ENCODE results near the gene FRAS1. TPM values are rescaled to one million over a fixed set of nuclear protein-coding genes. Genes with fewer than 3 reads are reported as not detected.
"Not testable (repeated sequence)": the region's sequence is repeated elsewhere in the genome, so short reads cannot be mapped to it uniquely, and the experiment has no call there.

FRAS1 gene
- total RNA-seq, 2 donors from 2014 or later = 2.0 to 7.1 TPM

DNA sequence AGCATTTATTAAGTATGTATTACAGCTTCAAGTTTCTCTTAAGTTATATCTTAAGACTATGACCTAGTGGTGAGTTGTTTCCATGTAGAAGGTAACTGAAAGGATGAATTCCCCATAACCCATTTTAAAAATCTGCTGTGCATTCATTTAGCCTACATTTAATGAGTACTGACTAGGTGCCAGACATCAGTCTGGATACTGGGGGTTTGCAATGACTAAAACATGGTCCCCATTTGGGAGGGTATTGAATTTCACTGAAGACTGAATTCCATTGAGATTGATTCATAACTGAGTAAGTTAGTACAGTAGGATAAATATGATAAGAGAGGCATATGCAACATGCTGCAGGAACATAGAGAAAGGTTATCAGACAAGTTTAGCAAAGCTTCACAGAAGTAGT lies 241.5 kb downstream of the FRAS1 start:
- TF ChIP-seq, protein P1, sequence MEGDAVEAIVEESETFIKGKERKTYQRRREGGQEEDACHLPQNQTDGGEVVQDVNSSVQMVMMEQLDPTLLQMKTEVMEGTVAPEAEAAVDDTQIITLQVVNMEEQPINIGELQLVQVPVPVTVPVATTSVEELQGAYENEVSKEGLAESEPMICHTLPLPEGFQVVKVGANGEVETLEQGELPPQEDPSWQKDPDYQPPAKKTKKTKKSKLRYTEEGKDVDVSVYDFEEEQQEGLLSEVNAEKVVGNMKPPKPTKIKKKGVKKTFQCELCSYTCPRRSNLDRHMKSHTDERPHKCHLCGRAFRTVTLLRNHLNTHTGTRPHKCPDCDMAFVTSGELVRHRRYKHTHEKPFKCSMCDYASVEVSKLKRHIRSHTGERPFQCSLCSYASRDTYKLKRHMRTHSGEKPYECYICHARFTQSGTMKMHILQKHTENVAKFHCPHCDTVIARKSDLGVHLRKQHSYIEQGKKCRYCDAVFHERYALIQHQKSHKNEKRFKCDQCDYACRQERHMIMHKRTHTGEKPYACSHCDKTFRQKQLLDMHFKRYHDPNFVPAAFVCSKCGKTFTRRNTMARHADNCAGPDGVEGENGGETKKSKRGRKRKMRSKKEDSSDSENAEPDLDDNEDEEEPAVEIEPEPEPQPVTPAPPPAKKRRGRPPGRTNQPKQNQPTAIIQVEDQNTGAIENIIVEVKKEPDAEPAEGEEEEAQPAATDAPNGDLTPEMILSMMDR (IDR thresholded peaks at IDR 0.05) = no peak
- DNase-seq (ENCODE audit: low spot score) (no peak), ATAC-seq (ENCODE audit: insufficient number of reproducible peaks, low FRiP score, low read depth) (no peak)
- no peaks in the 10 kb centered on the region for H3K9me3 ChIP-seq
- H3K4me1 ChIP-seq (ENCODE audit: control insufficient read depth in 1 of 2, low read depth in 2 of 2) = peaks cover 0 to 29% of the 10 kb centered on the region in 2 donors
- H3K4me3 ChIP-seq = no peak overlapping the region
- H3K36me3 ChIP-seq = no peaks in the 10 kb centered on the region
- no peak overlapping the region for H3K27ac ChIP-seq
- no peaks in the 10 kb centered on the region for H3K27me3 ChIP-seq (replicated peaks; ENCODE audit: insufficient read depth)

DNA sequence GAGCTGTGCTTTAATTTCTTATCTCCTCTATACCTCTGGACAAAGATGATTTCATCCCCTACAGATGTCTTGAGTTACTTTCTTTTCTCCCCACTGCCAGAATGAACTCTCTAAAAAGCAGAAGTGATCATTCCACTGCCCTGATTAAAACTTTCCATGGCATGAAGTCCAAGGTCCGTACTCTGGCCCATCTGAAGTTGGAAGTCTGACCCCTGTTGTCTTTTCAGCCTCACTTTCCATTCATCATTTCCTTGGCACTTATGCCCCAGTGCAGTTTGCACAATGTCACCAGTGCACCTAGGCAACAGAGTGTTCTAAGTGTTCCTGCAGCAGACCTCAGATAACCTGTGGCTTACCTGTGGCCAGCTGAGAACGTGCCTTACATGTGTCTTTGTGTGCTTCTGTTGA lies 242.4 kb downstream of the FRAS1 start:
- DNase-seq (ENCODE audit: low spot score) (no peak), ATAC-seq (ENCODE audit: insufficient number of reproducible peaks, low FRiP score, low read depth) (no peak)
- Histone ChIP-seq H3K36me3 (no peaks in the 10 kb centered on the region), H3K27ac (no peak overlapping the region), H3K9me3 (no peaks in the 10 kb centered on the region), H3K4me3 (no peak overlapping the region), H3K4me1 (ENCODE audit: control insufficient read depth in 1 of 2, low read depth in 2 of 2) (peaks cover 0 to 20% of the 10 kb centered on the region in 2 donors), H3K27me3 (replicated peaks; ENCODE audit: insufficient read depth) (no peaks in the 10 kb centered on the region)
- TF ChIP-seq, protein P1 (IDR thresholded peaks at IDR 0.05) = no peak

DNA sequence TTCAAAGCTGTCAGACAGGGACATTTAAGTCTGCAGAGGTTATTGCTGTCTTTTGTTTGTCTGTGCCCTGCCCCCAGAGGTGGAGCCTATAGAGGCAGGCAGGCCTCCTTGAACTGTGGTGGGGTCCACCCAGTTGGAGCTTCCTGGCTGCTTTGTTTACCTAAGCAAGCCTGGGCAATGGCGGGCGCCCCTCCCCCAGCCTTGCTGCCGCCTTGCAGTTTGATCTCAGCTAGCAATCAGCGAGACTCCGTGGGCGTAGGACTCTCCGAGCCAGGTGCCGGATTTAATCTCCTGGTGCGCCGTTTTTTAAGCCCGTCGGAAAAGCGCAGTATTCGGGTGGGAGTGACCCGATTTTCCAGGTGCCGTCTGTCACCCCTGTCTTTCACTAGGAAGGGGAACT lies 250.1 kb downstream of the FRAS1 start:
- H3K4me3 ChIP-seq; H3K4me1 ChIP-seq (ENCODE audit: control insufficient read depth in 1 of 2, low read depth in 2 of 2); H3K9me3 ChIP-seq; H3K36me3 ChIP-seq; ATAC-seq (ENCODE audit: insufficient number of reproducible peaks, low FRiP score, low read depth); DNase-seq (ENCODE audit: low spot score); H3K27ac ChIP-seq; H3K27me3 ChIP-seq (replicated peaks; ENCODE audit: insufficient read depth): not testable (repeated sequence)

DNA sequence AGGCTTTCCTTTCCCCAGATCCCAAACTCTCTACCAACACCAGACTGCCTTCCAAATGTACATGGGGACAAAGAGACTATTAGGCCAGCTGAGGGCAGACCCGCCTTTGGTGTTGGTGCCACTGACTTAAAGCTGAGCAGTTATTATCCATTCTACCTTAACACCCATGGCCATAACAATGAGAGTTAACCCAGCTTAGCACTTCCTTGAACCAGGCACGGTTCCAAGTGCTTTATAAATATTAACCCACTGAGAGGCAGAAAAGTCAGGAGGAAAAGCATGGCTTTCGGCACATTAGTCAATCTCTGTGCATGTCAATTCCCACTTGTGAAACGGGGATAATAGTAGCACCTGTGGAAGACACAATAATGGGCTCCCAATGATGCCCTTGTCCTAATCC lies 251.4 kb downstream of the FRAS1 start:
- DNase-seq (ENCODE audit: low spot score) (no peak), ATAC-seq (ENCODE audit: insufficient number of reproducible peaks, low FRiP score, low read depth) (no peak)
- Histone ChIP-seq H3K9me3 (no peaks in the 10 kb centered on the region), H3K27me3 (replicated peaks; ENCODE audit: insufficient read depth) (no peaks in the 10 kb centered on the region), H3K4me1 (ENCODE audit: control insufficient read depth in 1 of 2, low read depth in 2 of 2) (no peaks in the 10 kb centered on the region), H3K4me3 (no peak overlapping the region), H3K36me3 (no peaks in the 10 kb centered on the region), H3K27ac (no peak overlapping the region)
- TF ChIP-seq, protein P1 (IDR thresholded peaks at IDR 0.05) = no peak

DNA sequence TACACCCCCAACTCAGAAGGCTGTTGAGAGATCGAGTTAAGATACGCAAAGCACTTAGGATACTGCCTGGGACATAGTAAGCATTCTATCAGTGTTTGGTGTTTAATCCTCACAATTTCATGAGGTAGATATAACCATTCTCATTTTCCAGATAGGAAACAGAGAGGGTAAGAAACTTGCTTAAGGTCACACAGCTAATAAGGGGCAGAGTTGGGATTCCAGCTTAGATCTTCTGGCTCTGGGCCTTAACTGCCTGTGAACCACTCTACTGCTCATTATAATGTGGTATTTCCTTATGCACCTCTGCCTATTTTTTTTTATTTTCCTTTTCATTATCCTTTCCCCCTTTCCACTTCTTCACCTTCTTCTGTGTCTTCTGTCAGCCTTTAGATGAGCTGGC lies 252.2 kb downstream of the FRAS1 start:
- Histone ChIP-seq H3K4me3 (no peak overlapping the region), H3K27ac (no peak overlapping the region), H3K9me3 (no peaks in the 10 kb centered on the region), H3K27me3 (replicated peaks; ENCODE audit: insufficient read depth) (no peaks in the 10 kb centered on the region), H3K36me3 (no peaks in the 10 kb centered on the region), H3K4me1 (ENCODE audit: control insufficient read depth in 1 of 2, low read depth in 2 of 2) (no peaks in the 10 kb centered on the region)
- DNase-seq (ENCODE audit: low spot score) (no peak), ATAC-seq (ENCODE audit: insufficient number of reproducible peaks, low FRiP score, low read depth) (no peak)
- TF ChIP-seq, protein P1 (IDR thresholded peaks at IDR 0.05) = no peak

DNA sequence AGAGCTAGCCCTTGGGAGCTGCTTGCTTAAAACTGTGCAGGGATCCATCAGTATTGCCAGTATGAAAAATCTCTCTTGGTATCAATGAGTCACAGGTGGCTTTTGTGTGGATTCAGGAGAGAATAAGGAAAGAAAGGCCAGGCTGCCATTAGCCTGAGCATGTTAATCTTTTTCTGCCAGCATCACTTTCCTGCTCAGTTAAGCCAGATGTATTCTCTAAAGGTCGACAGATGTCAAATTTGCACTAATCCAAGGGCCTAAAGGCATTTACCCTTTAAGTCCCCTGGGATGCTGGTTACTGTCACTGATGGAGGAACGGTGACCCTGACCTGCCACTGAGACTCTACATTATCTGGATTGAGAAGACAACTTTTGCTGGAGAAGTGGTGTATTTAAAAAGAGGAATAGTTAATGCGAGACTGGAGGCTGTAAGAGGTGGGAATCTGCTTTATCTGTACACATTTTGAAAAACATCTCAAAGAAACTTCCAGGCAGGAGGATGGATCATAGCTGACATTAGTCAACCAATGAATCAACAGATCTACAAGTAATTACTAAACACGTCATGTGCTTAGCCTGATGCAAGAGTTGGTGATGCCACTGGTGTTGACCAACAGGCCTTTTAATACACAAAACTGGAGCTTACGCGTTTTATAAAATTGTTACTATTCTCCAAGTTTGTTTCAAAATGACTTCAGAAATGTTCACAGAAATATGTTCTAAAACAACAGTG lies 253.1 kb downstream of the FRAS1 start:
- Histone ChIP-seq H3K9me3 (no peaks in the 10 kb centered on the region), H3K27me3 (replicated peaks; ENCODE audit: insufficient read depth) (no peaks in the 10 kb centered on the region), H3K4me1 (ENCODE audit: control insufficient read depth in 1 of 2, low read depth in 2 of 2) (no peaks in the 10 kb centered on the region), H3K4me3 (no peak overlapping the region), H3K27ac (no peak overlapping the region), H3K36me3 (no peaks in the 10 kb centered on the region)
- no peak for ATAC-seq (ENCODE audit: insufficient number of reproducible peaks, low FRiP score, low read depth)
- DNase-seq (ENCODE audit: low spot score) = no peak
- TF ChIP-seq, protein P1 (IDR thresholded peaks at IDR 0.05) = no peak

All from thoracic aorta (tissue), 2 donors.